ENCODE data around the gene SHQ1.

The SHQ1 gene

GRCh38 chr3:72818905-72819304, 29.3 kb downstream of the SHQ1 start:
- Mint-ChIP-seq H3K9me3 (no peaks in the 10 kb centered on the region), H3K27me3 (no peaks in the 10 kb centered on the region), H3K36me3 (peaks cover 13% of the 10 kb centered on the region), H3K4me1 (peaks cover 19% of the 10 kb centered on the region), H3K27ac (no peak overlapping the region), H3K4me3 (no peak overlapping the region)

GRCh38 chr3:72818092-72818773, 30.0 kb downstream of the SHQ1 start:
- Mint-ChIP-seq H3K4me1 (peaks cover 19% of the 10 kb centered on the region), H3K27me3 (no peaks in the 10 kb centered on the region), H3K9me3 (no peaks in the 10 kb centered on the region), H3K27ac (peak overlapping the region; percentile 5), H3K4me3 (no peak overlapping the region), H3K36me3 (peaks cover 15% of the 10 kb centered on the region)

GRCh38 chr3:72816862-72817355, 31.3 kb downstream of the SHQ1 start:
- peaks cover 23% of the 10 kb centered on the region for H3K4me1 Mint-ChIP-seq
- peak overlapping the region; percentile 23 for H3K27ac Mint-ChIP-seq
- H3K9me3 Mint-ChIP-seq, result no peaks in the 10 kb centered on the region
- peaks cover 18% of the 10 kb centered on the region for H3K36me3 Mint-ChIP-seq
- no peak overlapping the region for H3K4me3 Mint-ChIP-seq
- no peaks in the 10 kb centered on the region for H3K27me3 Mint-ChIP-seq

- H3K4me1 Mint-ChIP-seq, result peaks cover 38% of the 10 kb centered on the region
- H3K27me3 Mint-ChIP-seq, result no peaks in the 10 kb centered on the region
- no peak overlapping the region for H3K4me3 Mint-ChIP-seq
- H3K27ac Mint-ChIP-seq, result no peak overlapping the region
- H3K36me3 Mint-ChIP-seq, result peaks cover 25% of the 10 kb centered on the region
- H3K9me3 Mint-ChIP-seq, result no peaks in the 10 kb centered on the region
Measured at GRCh38 chr3:72814308-72814707, 33.9 kb downstream of the SHQ1 start.

GRCh38 chr3:72812201-72812600, 36.0 kb downstream of the SHQ1 start:
- Mint-ChIP-seq H3K9me3 (no peaks in the 10 kb centered on the region), H3K4me1 (peaks cover 27% of the 10 kb centered on the region), H3K27ac (no peak overlapping the region), H3K4me3 (no peak overlapping the region), H3K27me3 (no peaks in the 10 kb centered on the region), H3K36me3 (peaks cover 35% of the 10 kb centered on the region)

GRCh38 chr3:72811571-72811970, 36.7 kb downstream of the SHQ1 start:
- no peak overlapping the region for H3K27ac Mint-ChIP-seq
- H3K9me3 Mint-ChIP-seq, result no peaks in the 10 kb centered on the region
- peaks cover 22% of the 10 kb centered on the region for H3K4me1 Mint-ChIP-seq
- H3K36me3 Mint-ChIP-seq, result peaks cover 30% of the 10 kb centered on the region
- H3K4me3 Mint-ChIP-seq, result no peak overlapping the region
- no peaks in the 10 kb centered on the region for H3K27me3 Mint-ChIP-seq

GRCh38 chr3:72810659-72811434, 37.4 kb downstream of the SHQ1 start:
- H3K4me3 Mint-ChIP-seq, result no peak overlapping the region

GRCh38 chr3:72810063-72810462, 38.2 kb downstream of the SHQ1 start:
- Mint-ChIP-seq H3K36me3 (peaks cover 24% of the 10 kb centered on the region), H3K27me3 (no peaks in the 10 kb centered on the region), H3K4me1 (peaks cover 19% of the 10 kb centered on the region), H3K9me3 (no peaks in the 10 kb centered on the region), H3K4me3 (no peak overlapping the region), H3K27ac (no peak overlapping the region)

More at GRCh38 chr3:72810659-72811434, 37.4 kb downstream of the SHQ1 start:
- Mint-ChIP-seq H3K4me1 (peaks cover 19% of the 10 kb centered on the region), H3K27me3 (no peaks in the 10 kb centered on the region), H3K36me3 (peaks cover 25% of the 10 kb centered on the region), H3K27ac (no peak overlapping the region), H3K9me3 (no peaks in the 10 kb centered on the region)

- Mint-ChIP-seq H3K9me3 (no peaks in the 10 kb centered on the region), H3K27ac (no peak overlapping the region), H3K4me1 (peaks cover 23% of the 10 kb centered on the region), H3K36me3 (peaks cover 19% of the 10 kb centered on the region), H3K4me3 (no peak overlapping the region), H3K27me3 (no peaks in the 10 kb centered on the region)
Measured at GRCh38 chr3:72804361-72804760, 43.9 kb downstream of the SHQ1 start.

- H3K9me3 Mint-ChIP-seq, result no peaks in the 10 kb centered on the region
- H3K36me3 Mint-ChIP-seq, result peaks cover 14% of the 10 kb centered on the region
- no peak overlapping the region for H3K4me3 Mint-ChIP-seq
- peaks cover 25% of the 10 kb centered on the region for H3K4me1 Mint-ChIP-seq
- H3K27me3 Mint-ChIP-seq, result no peaks in the 10 kb centered on the region
- H3K27ac Mint-ChIP-seq, result no peak overlapping the region
Measured at GRCh38 chr3:72803573-72803972, 44.7 kb downstream of the SHQ1 start.

- H3K27me3 Mint-ChIP-seq, result no peaks in the 10 kb centered on the region
- H3K27ac Mint-ChIP-seq, result no peak overlapping the region
- H3K4me1 Mint-ChIP-seq, result peaks cover 35% of the 10 kb centered on the region
- no peak overlapping the region for H3K4me3 Mint-ChIP-seq
- peaks cover 16% of the 10 kb centered on the region for H3K36me3 Mint-ChIP-seq
- H3K9me3 Mint-ChIP-seq, result no peaks in the 10 kb centered on the region
Measured at GRCh38 chr3:72802001-72802400, 46.2 kb downstream of the SHQ1 start.

- Mint-ChIP-seq H3K9me3 (no peaks in the 10 kb centered on the region), H3K27ac (no peak overlapping the region), H3K27me3 (no peaks in the 10 kb centered on the region), H3K36me3 (peaks cover 21% of the 10 kb centered on the region), H3K4me1 (peaks cover 35% of the 10 kb centered on the region), H3K4me3 (no peak overlapping the region)
Measured at GRCh38 chr3:72800869-72801268, 47.4 kb downstream of the SHQ1 start.

GRCh38 chr3:72798552-72799195, 49.6 kb downstream of the SHQ1 start:
- Mint-ChIP-seq H3K27me3 (no peaks in the 10 kb centered on the region), H3K9me3 (no peaks in the 10 kb centered on the region), H3K4me1 (peaks cover 40% of the 10 kb centered on the region), H3K36me3 (peaks cover 24% of the 10 kb centered on the region), H3K27ac (no peak overlapping the region), H3K4me3 (no peak overlapping the region)

- Mint-ChIP-seq H3K4me1 (peaks cover 40% of the 10 kb centered on the region), H3K27ac (no peak overlapping the region), H3K27me3 (no peaks in the 10 kb centered on the region), H3K4me3 (no peak overlapping the region), H3K36me3 (peaks cover 25% of the 10 kb centered on the region), H3K9me3 (no peaks in the 10 kb centered on the region)
Measured at GRCh38 chr3:72797773-72798543, 50.3 kb downstream of the SHQ1 start.

- Mint-ChIP-seq H3K27ac (no peak overlapping the region), H3K4me3 (no peak overlapping the region), H3K27me3 (no peaks in the 10 kb centered on the region), H3K4me1 (peaks cover 34% of the 10 kb centered on the region), H3K36me3 (peaks cover 31% of the 10 kb centered on the region), H3K9me3 (no peaks in the 10 kb centered on the region)
Measured at GRCh38 chr3:72794079-72794478, 54.2 kb downstream of the SHQ1 start.

Data from activated naive CD4-positive, alpha-beta T cell treated with anti-CD3 and anti-CD28 coated beads, Interleukin-2, amount 50 U/mL, for 24 hours (primary cell).